ENCODE data around the gene SKAP1. TPM values are rescaled to one million over a fixed set of nuclear protein-coding genes. Genes with fewer than 3 reads are reported as not detected.

SKAP1 gene
- total and polyA plus RNA-seq, 2 of the 13 experiments (the other 11 are each of a cell fraction or from before 2014, with no cell fraction given), result 0.21 TPM; not detected in 1

- FAIRE-seq, result no peak
- H3K4me1 ChIP-seq (ENCODE audit: insufficient read depth, low read length), result no peaks in the 10 kb centered on the region
- WGBS (ENCODE audit: low lambda C conversion rate), result 17% methylated on average over 2 of the region's 2 CpGs
- H3K4me2 ChIP-seq (ENCODE audit: low read depth, low read length), result no peak overlapping the region
- H3K4me3 ChIP-seq (replicated peaks in 1 of 3; ENCODE audit: insufficient read depth in 1 of 3, low read depth in 2 of 3, low read length in 3 of 3), result no peak overlapping the region
- no peak overlapping the region for H3K27ac ChIP-seq (ENCODE audit: extremely low read length, insufficient read depth, low read length)
- H2AFZ ChIP-seq (ENCODE audit: low read length), result no peak overlapping the region
- ATAC-seq, result no peak
- TF ChIP-seq AHR (CRISPR knock-in tag; IDR thresholded peaks at IDR 0.05) (no peak), MAFF (IDR thresholded peaks at IDR 0.05; ENCODE audit: low read depth, low read length) (peak; percentile 80), MAFK (conservative IDR thresholded peaks at IDR 0.05 in 1 of 2, IDR thresholded peaks at IDR 0.05 in 1 of 2; ENCODE audit: low read length in 2 of 2) (peak; percentile 79 to 87), PPARG (CRISPR knock-in tag; conservative IDR thresholded peaks at IDR 0.05) (no peak)
- peaks cover 0 to 10% of the 10 kb centered on the region in 2 experiments; a peak in 2 of 5 replicates for H3K27me3 ChIP-seq (ENCODE audit: control insufficient read depth in 1 of 2, insufficient read depth in 2 of 2, low read length in 2 of 2)
- ChIA-PET CTCF (ENCODE audit: low intra/inter-chr PET ratio, low total read pairs) (no interaction called here), POLR2A (no interaction called here)
- BruUV-seq (replicated peaks), result no TSS peak
- H4K20me1 ChIP-seq (ENCODE audit: insufficient read depth, low read length), result no peaks in the 10 kb centered on the region
- H3K9me3 ChIP-seq (ENCODE audit: low read length), result no peaks in the 10 kb centered on the region
- no peaks in the 10 kb centered on the region for H3K36me3 ChIP-seq (replicated peaks in 1 of 2; ENCODE audit: control insufficient read depth in 1 of 2, insufficient read depth in 2 of 2, low read length in 2 of 2)
- intact Hi-C loops (cut with micrococcal nuclease; ENCODE audit: unreplicated experiment), result no loop called here
- no peaks in the 10 kb centered on the region for H3K79me2 ChIP-seq (ENCODE audit: insufficient read depth, low read length)
- in situ Hi-C loops (cut with HindIII; ENCODE audit: extremely low pct_ligation_motif_present, low pct_unique_long_range_greater_than_20kb), result no loop called here
- DNase-seq (ENCODE audit: low spot score), result no peak
- H3K9ac ChIP-seq (ENCODE audit: insufficient read depth, low read depth, low read length), result no peak overlapping the region
Measured at GRCh38 chr17:48270899-48271298, 159.1 kb downstream of the SKAP1 start.

- no TSS peak for BruUV-seq (replicated peaks)
- H3K79me2 ChIP-seq (ENCODE audit: insufficient read depth, low read length), result no peaks in the 10 kb centered on the region
- H3K4me1 ChIP-seq (ENCODE audit: insufficient read depth, low read length), result no peaks in the 10 kb centered on the region
- DNase-seq (ENCODE audit: low spot score), result no peak
- ATAC-seq, result no peak
- H3K27ac ChIP-seq (ENCODE audit: extremely low read length, insufficient read depth, low read length), result no peak overlapping the region
- H3K36me3 ChIP-seq (replicated peaks in 1 of 2; ENCODE audit: control insufficient read depth in 1 of 2, insufficient read depth in 2 of 2, low read length in 2 of 2), result no peaks in the 10 kb centered on the region
- ChIA-PET POLR2A (no interaction called here), CTCF (ENCODE audit: low intra/inter-chr PET ratio, low total read pairs) (no interaction called here)
- WGBS (ENCODE audit: low lambda C conversion rate), result 11% methylated on average over 1 of the region's 1 CpG
- FAIRE-seq, result no peak
- H3K27me3 ChIP-seq (ENCODE audit: control insufficient read depth in 1 of 2, insufficient read depth in 2 of 2, low read length in 2 of 2), result peaks cover 0 to 5% of the 10 kb centered on the region in 2 experiments; a peak in 2 of 5 replicates
- no peak overlapping the region for H2AFZ ChIP-seq (ENCODE audit: low read length)
- H3K9me3 ChIP-seq (ENCODE audit: low read length), result no peaks in the 10 kb centered on the region
- in situ Hi-C loops (cut with HindIII; ENCODE audit: extremely low pct_ligation_motif_present, low pct_unique_long_range_greater_than_20kb), result no loop called here
- H3K4me3 ChIP-seq (replicated peaks in 1 of 3; ENCODE audit: insufficient read depth in 1 of 3, low read depth in 2 of 3, low read length in 3 of 3), result no peak overlapping the region
- H3K9ac ChIP-seq (ENCODE audit: insufficient read depth, low read depth, low read length), result no peak overlapping the region
- no peaks in the 10 kb centered on the region for H4K20me1 ChIP-seq (ENCODE audit: insufficient read depth, low read length)
- no peak overlapping the region for H3K4me2 ChIP-seq (ENCODE audit: low read depth, low read length)
- intact Hi-C loops (cut with micrococcal nuclease; ENCODE audit: unreplicated experiment), result no loop called here
- TF ChIP-seq, protein P1, sequence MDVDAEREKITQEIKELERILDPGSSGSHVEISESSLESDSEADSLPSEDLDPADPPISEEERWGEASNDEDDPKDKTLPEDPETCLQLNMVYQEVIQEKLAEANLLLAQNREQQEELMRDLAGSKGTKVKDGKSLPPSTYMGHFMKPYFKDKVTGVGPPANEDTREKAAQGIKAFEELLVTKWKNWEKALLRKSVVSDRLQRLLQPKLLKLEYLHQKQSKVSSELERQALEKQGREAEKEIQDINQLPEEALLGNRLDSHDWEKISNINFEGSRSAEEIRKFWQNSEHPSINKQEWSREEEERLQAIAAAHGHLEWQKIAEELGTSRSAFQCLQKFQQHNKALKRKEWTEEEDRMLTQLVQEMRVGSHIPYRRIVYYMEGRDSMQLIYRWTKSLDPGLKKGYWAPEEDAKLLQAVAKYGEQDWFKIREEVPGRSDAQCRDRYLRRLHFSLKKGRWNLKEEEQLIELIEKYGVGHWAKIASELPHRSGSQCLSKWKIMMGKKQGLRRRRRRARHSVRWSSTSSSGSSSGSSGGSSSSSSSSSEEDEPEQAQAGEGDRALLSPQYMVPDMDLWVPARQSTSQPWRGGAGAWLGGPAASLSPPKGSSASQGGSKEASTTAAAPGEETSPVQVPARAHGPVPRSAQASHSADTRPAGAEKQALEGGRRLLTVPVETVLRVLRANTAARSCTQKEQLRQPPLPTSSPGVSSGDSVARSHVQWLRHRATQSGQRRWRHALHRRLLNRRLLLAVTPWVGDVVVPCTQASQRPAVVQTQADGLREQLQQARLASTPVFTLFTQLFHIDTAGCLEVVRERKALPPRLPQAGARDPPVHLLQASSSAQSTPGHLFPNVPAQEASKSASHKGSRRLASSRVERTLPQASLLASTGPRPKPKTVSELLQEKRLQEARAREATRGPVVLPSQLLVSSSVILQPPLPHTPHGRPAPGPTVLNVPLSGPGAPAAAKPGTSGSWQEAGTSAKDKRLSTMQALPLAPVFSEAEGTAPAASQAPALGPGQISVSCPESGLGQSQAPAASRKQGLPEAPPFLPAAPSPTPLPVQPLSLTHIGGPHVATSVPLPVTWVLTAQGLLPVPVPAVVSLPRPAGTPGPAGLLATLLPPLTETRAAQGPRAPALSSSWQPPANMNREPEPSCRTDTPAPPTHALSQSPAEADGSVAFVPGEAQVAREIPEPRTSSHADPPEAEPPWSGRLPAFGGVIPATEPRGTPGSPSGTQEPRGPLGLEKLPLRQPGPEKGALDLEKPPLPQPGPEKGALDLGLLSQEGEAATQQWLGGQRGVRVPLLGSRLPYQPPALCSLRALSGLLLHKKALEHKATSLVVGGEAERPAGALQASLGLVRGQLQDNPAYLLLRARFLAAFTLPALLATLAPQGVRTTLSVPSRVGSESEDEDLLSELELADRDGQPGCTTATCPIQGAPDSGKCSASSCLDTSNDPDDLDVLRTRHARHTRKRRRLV (CRISPR knock-in tag; IDR thresholded peaks at IDR 0.05), result no peak
- no peak for TF ChIP-seq SIX1 (CRISPR knock-in tag; IDR thresholded peaks at IDR 0.05; ENCODE audit: borderline replicate concordance)
- no peak for TF ChIP-seq TBL1XR1 (IDR thresholded peaks at IDR 0.05; ENCODE audit: borderline replicate concordance, low read length, partially characterized antibody)
- TF ChIP-seq ZNF670 (CRISPR knock-in tag; IDR thresholded peaks at IDR 0.05; ENCODE audit: borderline replicate concordance), result no peak
- no peak for TF ChIP-seq TOE1 (CRISPR knock-in tag; IDR thresholded peaks at IDR 0.05)
- TF ChIP-seq PATZ1 (CRISPR knock-in tag; IDR thresholded peaks at IDR 0.05), result no peak
- no peak for TF ChIP-seq PLRG1 (conservative IDR thresholded peaks at IDR 0.05)
Measured at GRCh38 chr17:48269209-48269608, 160.8 kb downstream of the SKAP1 start.

Data from HepG2 (cell line).